ENCODE data around the gene ONECUT3. TPM values are rescaled to one million over a fixed set of nuclear protein-coding genes. Genes with fewer than 3 reads are reported as not detected.

Gene ONECUT3
- total RNA-seq, 1 donor from 2014 or later, result 0.94 TPM

- no peak overlapping the region for H3K27ac Mint-ChIP-seq
- no peaks in the 10 kb centered on the region for H3K9me3 Mint-ChIP-seq
- H3K4me3 Mint-ChIP-seq, result peak overlapping the region; percentile 67
- no peak for DNase-seq (ENCODE audit: extremely low spot score, unreplicated experiment)
- H3K27me3 Mint-ChIP-seq, result peaks cover 5% of the 10 kb centered on the region
- peaks cover 8% of the 10 kb centered on the region for H3K4me1 Mint-ChIP-seq (ENCODE audit: unreplicated experiment)
- no peak for TF ChIP-seq CTCF (conservative IDR thresholded peaks at IDR 0.05)
- no peaks in the 10 kb centered on the region for H3K36me3 Mint-ChIP-seq
Measured at GRCh38 chr19:1811472-1811894, 58.2 kb downstream of the ONECUT3 start.

GRCh38 chr19:1811942-1812425, 58.7 kb downstream of the ONECUT3 start, which contains the start of gene ATP8B3:
Gene ATP8B3, minus strand, starts transcription at chr19:1812276. Its CDS starts 540 bp downstream, at chr19:1811736.
- H3K36me3 Mint-ChIP-seq, result no peaks in the 10 kb centered on the region
- no peaks in the 10 kb centered on the region for H3K9me3 Mint-ChIP-seq
- peak within 1 kb of the TSS; percentile 90 for H3K27ac Mint-ChIP-seq
- H3K27me3 Mint-ChIP-seq, result peaks cover 5% of the 10 kb centered on the region
- no peak for DNase-seq (ENCODE audit: extremely low spot score, unreplicated experiment)
- peak; percentile 35 for TF ChIP-seq CTCF (conservative IDR thresholded peaks at IDR 0.05)
- H3K4me1 Mint-ChIP-seq (ENCODE audit: unreplicated experiment), result peaks cover 8% of the 10 kb centered on the region
- peak within 1 kb of the TSS; percentile 94 for H3K4me3 Mint-ChIP-seq

- no peaks in the 10 kb centered on the region for H3K9me3 Mint-ChIP-seq
- peaks cover 8% of the 10 kb centered on the region for H3K4me1 Mint-ChIP-seq (ENCODE audit: unreplicated experiment)
- peak overlapping the region; percentile 94 for H3K4me3 Mint-ChIP-seq
- no peaks in the 10 kb centered on the region for H3K36me3 Mint-ChIP-seq
- peak; percentile 91 for DNase-seq (ENCODE audit: extremely low spot score, unreplicated experiment)
- peak; percentile 74 for TF ChIP-seq CTCF (conservative IDR thresholded peaks at IDR 0.05)
- H3K27ac Mint-ChIP-seq, result peak overlapping the region; percentile 90
- H3K27me3 Mint-ChIP-seq, result peaks cover 5% of the 10 kb centered on the region
Measured at GRCh38 chr19:1812426-1813191, 59.3 kb downstream of the ONECUT3 start.

- peak overlapping the region; percentile 94 for H3K4me3 Mint-ChIP-seq
- H3K9me3 Mint-ChIP-seq, result no peaks in the 10 kb centered on the region
- peaks cover 5% of the 10 kb centered on the region for H3K27me3 Mint-ChIP-seq
- no peak for DNase-seq (ENCODE audit: extremely low spot score, unreplicated experiment)
- peak overlapping the region; percentile 90 for H3K27ac Mint-ChIP-seq
- H3K36me3 Mint-ChIP-seq, result no peaks in the 10 kb centered on the region
- H3K4me1 Mint-ChIP-seq (ENCODE audit: unreplicated experiment), result peaks cover 8% of the 10 kb centered on the region
- peak; percentile 6 for TF ChIP-seq CTCF (conservative IDR thresholded peaks at IDR 0.05)
Measured at GRCh38 chr19:1813192-1814182, 60.2 kb downstream of the ONECUT3 start.

GRCh38 chr19:1814391-1814790, 61.1 kb downstream of the ONECUT3 start:
- Mint-ChIP-seq H3K4me1 (ENCODE audit: unreplicated experiment) (peaks cover 8% of the 10 kb centered on the region), H3K36me3 (no peaks in the 10 kb centered on the region), H3K4me3 (no peak overlapping the region), H3K9me3 (no peaks in the 10 kb centered on the region), H3K27ac (no peak overlapping the region), H3K27me3 (peaks cover 5% of the 10 kb centered on the region)
- no peak for TF ChIP-seq CTCF (conservative IDR thresholded peaks at IDR 0.05)
- no peak for DNase-seq (ENCODE audit: extremely low spot score, unreplicated experiment)
